Posterior cingulate gyrus (tissue), 11 donors: ENCODE data around the gene SMPD3.

Source experiments
- DNase-seq, 10 donors: peaks; one replicate each; pipeline versions ENCODE4 v3.0.0 to v3.0.0-alpha.2; 2020 to 2021; ENCODE audit warnings: mixed read lengths in 3 of 10
- intact Hi-C: fragments of 100-400 bp; cut with DNase I; formaldehyde crosslinking; loops from one replicate; pipeline ENCODE4 v1.15.1; 2023

The SMPD3 gene

DNA sequence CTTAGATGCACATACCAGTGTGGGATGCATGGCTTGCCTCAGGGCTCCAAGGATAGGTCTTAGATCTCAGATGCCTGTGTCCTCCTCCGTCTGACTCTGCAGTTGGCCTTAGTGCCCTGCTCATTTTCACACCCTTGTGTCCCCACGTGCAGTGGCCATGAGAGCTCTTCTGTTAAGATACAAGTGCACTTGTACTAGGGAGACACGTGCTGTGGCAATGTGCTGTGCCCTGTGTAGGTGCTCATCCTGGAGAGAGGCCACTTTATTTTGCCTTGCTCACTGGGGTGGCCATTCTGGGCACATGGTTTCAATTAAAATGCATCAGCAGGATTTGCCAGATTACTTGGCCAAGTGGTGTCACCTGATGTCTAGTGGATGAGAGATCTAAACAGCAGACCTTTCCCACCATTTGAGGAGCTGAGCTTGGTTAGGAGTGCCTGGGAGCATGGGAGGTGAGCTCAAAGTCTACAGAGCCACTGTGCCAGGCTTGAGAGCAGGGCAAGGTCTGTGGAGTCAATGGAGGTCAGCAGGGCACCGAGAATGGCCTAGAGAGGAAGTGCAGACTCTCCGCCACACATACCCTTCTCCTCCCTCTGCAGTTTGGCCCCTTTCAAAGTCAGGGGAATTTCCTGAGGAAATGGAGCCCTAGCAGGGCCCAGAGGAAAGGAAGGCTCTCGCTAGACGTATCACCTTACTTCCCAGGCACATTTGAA is 25.2 kb upstream of the SMPD3 start:
- intact Hi-C loops: no loop called here
- no peak for DNase-seq

DNA sequence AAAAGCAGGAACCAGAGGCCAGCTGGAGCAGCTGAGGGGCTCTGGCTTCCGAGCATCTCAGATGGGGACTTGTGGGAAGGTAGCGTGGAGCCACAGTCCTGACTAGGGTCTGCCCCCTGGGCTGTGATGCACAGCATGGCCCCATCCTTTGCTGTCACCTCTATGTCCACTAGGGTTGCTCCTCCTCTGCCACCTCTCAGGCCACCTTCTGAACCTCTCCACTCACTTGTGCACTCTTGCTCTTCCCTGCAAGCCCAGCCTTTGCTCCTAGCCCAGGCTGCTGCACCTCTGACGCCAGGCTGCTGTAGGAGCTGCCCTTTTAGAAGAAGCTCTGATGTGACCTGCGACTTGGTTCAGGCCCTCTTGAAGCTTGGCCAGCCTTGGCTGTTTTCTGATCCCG is 24.3 kb upstream of the SMPD3 start:
- intact Hi-C loops: no loop called here
- peak in 1 of 10 donors; percentile 64 for DNase-seq

DNA sequence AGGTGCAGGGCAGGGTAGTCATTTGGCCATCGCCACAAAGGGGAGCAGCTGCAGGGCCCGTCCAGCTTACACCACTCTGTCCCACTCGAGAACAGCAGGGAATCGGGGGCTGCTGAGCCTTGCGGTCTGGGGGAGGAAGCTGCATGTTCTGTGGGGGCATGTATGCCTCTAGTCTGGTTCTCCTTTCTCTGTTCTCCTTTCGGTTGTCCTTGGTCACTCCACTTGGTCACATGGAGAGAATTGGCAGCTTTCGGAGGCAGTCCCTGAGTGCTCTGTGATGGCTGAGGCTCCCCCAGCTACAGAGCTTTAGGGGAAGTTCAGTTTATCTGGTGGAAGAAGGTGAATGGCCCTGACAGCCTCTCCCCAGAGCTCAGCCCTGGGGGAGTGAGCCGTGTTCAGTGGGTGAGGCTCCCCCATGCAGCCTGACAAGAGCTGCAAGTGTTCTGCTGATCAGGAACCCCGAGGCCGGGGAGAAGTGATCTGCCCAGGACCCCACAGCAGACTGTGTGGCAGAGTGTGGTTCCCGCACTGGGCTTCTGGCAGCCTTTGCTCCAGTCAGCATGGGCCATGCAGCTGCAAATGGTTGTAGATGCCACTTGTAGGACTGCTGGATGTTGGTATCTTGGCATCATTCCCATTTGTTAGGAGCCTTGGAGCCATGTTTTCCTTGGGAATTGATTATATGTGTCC is 22.3 kb upstream of the SMPD3 start:
- intact Hi-C loops: no loop called here
- no peak for DNase-seq

DNA sequence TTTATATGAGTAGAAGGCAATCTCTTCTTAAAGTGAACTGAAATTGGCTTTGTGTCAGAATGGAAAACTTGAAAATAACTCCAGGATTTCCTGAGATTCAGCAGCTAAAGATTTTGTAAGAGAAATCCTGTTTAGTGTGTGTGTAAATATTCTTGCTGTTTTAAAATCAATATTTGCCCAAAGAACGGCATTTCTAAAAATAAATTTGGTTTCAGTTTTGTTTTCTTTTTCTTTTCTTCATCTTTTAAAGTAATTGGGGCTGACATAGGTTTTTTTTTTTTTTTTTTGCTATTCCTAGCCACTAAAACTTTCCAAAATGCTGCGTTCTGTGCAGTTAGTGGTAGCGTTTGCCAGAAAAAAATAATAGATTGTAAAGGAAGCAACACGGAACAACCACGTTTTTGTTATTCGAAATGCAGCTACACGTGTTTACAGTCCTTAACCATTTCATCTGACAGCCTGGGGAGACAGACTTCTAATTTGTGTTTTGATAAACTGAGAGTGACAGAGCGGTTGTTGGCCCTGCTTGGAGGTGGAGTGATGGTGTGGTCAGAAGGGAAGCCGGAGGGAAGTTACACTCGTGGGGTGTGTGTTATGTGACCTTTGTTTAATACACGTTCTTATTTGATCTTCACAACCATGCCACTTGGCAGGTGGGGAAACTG is 21.6 kb upstream of the SMPD3 start:
- intact Hi-C loops: no loop called here
- no peak for DNase-seq

DNA sequence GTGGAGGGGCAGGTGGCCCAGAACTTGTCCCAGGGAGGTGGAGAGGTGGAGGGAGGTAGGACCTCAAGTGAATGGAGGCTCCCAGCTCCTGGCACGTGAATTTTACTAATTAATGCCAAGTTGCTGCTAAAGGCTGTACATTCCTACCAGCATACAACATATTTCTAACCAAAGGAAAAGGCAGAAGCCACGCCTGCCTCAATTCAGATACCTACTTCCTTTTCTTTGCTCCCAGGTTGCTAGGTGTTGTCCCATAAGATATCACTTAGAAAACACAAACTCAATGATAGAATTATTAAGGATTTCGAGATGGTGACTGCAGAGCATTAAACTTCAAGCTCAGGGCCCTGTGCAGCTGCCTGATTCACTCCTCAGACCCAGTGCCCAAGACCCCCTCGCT is 20.5 kb upstream of the SMPD3 start:
- DNase-seq: no peak
- intact Hi-C loops: no loop called here

DNA sequence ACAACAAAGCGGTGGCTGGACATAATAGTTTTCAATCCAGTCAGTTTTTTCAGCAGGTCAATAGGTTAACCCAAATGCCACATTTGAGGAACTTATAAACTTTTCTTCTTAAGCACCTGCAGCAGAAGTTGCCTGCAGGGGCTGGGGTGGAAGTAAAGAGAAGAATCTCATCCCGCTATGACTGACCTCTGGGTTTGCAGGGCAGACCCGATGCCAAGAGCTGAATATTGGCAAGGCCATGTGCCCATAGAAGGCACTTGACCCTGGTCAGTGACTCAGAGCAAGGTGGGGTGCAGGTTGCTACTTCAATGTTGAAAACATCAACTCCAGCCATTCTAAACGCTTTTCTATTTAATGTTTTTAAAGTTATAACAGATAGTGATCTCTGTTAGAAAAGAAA is 17.9 kb upstream of the SMPD3 start:
- intact Hi-C loops: no loop called here
- peak in 1 of 10 donors; percentile 32 for DNase-seq

DNA sequence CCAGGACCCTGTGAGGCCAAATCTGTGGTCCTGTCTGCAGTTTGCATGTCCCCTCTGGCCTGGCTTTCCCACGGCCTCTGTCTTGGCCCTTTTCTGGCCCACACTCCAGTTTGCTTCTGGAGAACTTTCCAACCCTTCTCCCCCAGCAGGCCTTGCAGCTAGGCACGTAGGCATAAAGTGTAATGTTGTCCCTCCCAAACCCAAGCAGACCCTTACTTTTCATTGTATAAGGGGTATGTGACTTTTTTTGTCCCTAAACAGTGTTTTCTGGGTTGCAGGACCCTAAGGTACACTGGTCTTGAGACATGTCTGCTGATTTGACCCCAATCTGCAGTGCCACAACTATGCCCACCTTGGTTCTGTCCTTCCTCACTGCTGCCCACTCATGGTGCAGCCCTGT is 15.6 kb upstream of the SMPD3 start:
- no peak for DNase-seq
- intact Hi-C loops: no loop called here

DNA sequence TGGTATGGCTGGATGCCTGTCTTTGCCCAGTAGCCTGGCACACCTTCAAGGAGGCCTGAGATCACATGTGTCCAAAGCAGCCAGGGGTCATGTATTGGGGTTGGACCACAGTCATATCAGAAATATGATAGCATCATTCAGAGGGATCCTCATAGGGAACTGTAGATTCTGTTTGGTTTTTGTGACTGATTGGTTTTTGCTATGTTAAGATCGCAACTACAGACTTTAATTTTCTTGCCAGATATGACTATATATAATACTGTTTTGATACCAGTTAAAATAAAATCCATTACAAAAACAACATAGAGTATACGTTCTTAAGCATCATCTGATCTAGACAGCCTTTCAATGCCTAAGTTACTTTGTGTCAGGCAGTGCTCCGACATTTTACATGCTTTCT is 11.8 kb upstream of the SMPD3 start:
- no peak for DNase-seq
- intact Hi-C loops: no loop called here

DNA sequence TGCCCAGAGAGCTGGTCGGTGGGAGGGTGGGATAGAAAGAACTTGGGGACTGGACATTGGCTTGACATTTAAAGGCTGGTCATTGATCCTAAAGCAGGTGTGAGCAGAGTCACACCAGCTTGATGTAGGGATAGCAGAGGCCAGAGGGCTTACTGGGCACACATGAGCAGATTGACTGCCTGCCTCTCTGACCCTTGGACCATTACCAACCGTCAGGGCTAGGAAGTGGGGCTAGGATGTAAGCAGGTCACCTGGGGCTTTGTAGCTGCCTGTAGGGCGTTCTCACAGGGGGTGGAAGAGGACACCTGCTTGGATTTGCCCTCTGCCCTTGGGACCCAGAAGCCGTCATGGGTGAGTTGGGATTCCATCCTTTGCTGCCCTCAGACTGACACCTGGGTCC is 11.1 kb upstream of the SMPD3 start:
- DNase-seq: no peak
- intact Hi-C loops: no loop called here

DNA sequence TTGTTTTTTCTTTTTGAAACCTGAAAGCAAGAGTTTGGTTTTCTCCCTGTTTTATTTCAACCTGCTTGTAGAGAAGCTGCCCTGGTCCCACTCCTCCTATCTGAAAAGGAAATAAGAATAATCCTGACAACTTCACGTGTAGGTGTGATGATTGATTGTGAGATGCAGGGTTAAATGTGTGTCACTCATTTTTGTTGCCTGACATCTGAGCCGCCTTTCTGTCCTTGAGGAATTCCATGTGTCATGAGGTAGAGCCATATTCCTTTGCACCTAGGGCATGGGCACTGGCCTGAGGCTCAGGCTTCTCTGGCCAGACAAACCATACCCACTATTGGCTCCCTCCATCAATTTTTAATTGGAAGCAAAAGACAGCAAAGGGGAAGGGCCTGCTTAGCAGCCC is 10.2 kb upstream of the SMPD3 start:
- no peak for DNase-seq

DNA sequence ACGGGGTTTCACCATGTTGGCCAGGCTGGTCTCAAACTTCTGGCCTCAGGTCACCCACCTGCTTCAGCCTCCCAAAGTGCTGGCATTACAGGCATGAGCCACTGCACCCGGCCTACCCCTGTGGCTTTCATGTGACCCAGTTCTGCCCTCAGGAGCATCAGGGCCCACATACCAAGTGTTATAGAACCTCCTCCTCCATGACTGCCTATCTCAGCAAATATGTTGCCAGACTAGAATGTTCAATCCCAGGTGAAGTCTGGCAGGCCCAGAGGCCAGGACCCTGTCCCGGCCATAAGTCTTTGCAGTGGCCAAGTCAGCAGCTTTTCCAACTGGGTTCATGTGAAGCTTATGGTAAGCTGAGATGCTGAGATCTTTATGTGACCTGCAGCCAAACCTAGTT is 9.8 kb upstream of the SMPD3 start:
- intact Hi-C loops: no loop called here
- no peak for DNase-seq

More for the DNA sequence above, 10.2 kb upstream of the SMPD3 start:
- intact Hi-C loops: no loop called here

DNA sequence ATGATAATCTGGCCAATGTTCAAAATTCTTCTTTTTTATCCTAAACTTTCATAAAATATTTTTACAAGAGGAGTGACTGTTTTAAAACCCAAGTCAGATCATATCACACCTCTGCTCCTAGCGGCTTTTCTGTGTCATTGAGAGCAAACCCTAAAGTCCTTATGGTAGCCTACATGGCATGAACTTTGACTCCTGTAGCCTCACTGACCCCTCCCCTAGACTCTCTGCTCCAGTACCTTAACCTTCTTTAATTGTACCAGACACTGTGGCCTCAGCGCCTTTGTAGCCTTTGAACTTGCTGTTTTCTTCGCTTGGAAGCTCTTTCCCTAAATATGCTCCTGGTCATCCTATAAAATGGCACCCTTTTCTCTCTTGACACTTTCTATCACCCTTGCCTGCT is 7.3 kb upstream of the SMPD3 start:
- intact Hi-C loops: no loop called here
- no peak for DNase-seq

DNA sequence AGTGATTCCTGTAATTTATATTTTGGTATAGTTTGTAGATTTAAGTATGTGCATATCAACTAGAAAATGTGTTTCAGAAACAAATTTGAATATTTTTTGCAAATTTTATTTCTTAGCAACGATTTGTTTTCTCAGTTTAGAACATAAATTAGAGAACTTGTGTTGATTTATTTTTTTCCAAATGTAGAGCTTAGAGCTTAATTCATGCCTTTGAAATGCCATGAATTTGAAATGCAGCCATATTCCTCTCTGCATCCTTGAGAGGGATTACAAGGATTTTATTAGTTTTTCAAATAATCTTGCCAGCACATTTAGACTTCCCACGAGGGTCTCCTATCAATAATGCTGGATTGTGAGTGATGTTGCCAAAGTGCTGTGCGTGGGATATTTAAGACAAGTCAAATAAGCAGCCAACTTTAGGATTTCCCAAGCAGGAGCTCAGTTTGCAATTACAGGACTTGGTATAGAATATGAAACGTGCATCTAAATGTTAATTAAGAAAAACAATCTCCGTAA is 6.7 kb upstream of the SMPD3 start:
- DNase-seq: no peak
- intact Hi-C loops: loop anchor here (5.0 kb wide), 1 partner anchor 52 kb away; no protein-coding TSS in a partner anchor

DNA sequence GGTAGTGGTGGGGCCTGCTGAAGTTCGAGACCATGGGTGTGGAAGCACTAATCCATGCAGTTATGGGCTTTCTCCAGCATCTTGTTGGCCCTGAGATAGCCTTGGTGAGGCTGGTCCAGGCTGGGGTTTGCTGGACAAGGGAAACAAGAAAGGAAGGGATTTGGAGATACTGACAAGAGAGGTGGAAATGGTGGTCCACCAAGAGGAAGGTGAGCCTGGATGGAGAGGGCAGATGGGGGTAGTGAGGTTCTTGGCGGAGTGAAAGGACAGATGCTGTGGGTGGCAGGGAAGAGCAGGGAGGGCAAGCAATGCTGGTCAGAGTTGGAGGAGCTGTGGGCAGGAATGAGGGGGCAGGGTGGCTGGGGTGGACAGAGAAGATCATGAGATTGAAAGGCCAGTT is 5.5 kb upstream of the SMPD3 start:
- intact Hi-C loops: loop anchor here (5.0 kb wide), 1 partner anchor 53 kb away; no protein-coding TSS in a partner anchor
- no peak for DNase-seq

DNA sequence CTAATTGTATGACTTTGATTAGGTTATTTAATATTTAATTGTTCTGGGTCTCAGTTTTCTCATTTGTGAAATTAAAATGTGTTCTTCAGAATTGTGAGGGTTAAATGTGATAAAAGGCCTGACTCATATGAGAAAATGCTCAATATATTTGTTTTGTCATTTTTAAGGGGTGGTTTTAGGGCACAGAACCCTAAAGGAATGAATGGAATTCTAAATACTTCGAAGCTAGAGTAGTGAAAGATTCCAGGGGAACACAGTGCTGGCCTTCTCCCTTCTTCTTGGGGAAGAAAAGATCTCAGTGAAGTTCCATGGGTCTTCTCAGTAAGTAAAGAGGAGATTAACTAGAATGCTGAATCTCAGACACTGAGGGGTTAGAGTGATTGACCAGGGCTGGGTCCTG is 3.9 kb upstream of the SMPD3 start:
- DNase-seq: no peak
- intact Hi-C loops: loop anchor here (5.0 kb wide), 1 partner anchor 55 kb away; no protein-coding TSS in a partner anchor

DNA sequence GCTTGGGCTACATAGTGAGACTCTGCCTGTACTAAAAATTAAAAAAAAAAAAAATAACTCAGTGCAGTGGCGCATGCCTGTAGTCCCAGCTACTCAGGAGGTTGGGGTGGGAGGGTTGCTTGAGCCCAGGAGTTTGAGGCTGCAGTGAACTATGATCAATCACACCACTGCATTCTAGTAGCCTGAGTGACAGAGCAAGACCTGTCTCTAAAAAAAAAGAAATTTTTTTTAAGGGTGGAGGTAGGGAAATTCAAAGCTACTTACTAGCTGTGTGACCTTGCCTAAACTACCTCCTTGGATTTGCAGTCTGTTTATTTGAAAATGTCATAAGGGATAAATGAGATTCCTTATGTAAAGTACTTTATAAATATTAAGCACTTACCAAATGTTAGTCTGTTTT is 3.4 kb upstream of the SMPD3 start:
- intact Hi-C loops: loop anchor here (5.0 kb wide), 1 partner anchor 56 kb away; no protein-coding TSS in a partner anchor
- no peak for DNase-seq

DNA sequence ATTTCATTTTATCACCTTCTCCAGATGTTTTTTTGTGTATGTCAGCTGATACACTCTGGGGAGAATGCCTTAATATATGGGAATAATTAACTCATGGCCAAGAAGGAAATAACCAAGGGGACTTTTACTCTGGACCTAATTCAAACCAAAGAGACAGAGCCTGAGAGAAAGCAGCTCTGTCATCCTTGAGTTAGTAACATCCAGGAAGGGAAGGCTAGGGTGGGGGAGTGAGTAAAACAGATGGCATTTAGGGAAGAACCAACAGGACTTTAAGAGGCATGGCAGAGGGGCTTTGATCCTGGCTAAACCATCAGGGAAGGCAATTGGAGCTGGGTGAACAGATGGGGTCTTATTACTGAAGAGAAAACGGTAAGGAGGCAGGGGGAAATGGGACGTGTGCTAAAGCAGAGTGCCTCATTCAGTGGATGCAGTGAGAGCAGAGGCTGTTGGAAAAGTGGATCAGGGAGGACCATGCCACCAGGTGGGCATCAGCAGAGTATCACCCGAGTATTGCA is 2.5 kb upstream of the SMPD3 start:
- intact Hi-C loops: loop anchor here (5.0 kb wide), 1 partner anchor 57 kb away; no protein-coding TSS in a partner anchor
- DNase-seq: no peak

DNA sequence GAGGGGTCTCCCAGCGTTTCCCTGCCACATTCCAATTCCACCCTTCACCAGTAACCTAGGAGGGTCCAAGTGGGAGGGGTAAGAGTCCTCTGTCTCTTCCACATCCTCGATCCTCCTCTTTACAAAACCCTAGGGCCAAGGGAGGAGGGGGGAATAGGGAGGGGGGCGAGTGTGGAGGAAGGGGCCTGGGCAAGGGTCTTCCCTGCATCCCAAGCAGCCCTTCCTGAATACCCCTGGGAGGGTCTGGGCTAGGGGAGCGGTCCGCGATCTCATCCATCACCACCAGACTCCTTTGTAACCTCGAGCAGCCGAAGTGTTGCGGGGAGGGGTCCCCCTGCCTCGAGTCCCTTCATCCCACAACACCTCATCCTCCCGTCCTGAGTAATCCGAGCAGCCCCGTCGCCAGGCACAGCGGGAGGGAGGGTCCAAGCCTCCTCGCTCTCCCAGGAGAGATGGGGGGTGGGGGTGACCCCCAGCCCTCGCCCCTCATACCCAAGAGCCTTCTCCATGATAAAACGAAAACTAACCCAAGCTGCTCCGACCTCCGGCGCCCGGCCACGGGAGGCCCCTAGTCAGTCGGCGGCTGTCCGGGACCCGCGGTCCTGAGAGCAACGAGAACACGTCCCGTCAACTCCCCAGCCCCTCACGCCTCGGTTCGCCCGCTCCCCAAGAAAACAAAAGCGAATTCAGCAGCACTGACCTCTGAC is 502 bp downstream of the SMPD3 start:
- DNase-seq: no peak
- intact Hi-C loops: no loop called here

DNA sequence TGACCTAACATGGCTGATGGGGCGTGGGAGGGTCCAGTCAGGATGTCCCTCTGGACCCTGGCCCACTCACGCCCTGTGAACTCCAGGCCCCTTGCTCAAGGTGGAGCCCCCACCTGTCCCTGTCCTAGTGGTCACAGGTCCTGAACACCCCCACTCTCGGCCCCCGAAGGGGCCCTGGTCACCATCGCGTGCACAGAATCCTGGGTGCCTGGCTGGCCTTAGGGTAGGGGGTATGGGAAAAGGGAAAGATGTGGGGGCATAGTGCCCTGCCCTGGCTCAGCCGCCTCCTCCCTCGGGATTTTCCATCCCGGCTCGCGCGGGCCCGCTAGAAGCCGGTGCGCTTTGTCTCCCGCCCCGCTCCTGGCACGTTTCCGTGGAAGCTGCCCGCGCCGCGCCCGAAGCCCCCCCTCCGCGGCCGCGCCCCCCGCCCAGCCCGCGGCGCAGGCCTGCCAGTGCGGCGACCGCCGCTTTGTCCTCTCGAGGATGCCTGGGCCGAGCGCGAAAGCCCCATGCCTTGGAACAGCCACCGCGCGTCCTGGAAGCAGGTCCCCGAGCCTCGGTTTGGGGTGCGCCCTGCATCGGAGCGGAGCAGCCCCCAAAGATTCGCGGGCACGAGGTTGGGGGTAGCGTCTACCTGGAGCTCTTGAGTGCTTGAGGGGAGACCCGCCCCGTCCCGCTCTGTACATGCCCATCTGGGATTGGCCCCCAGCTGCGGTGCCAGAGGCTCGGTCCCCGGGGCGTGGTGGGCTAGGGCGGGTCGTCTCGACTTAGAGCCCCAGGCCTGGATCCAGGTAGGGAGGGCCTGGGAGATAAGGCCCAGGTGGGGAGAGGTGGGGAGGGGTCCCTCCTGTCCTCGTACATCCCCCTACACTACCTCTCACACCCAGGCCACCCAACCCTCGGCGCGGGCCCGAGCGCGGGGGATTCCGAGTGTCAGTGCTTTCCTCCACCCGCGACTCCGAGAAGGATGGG is 1.3 kb downstream of the SMPD3 start:
- peak in 6 of 10 donors; percentile 17 to 86 (median 58) for DNase-seq
- intact Hi-C loops: no loop called here
